PC-3 (cell line): ENCODE results near the gene MAGI1.

Experiments
- EZH2phosphoT487 ChIP-seq: fragments of 300-600 bp; sonication (generic); IDR thresholded peaks from 2 replicates; pipeline ENCODE4 v1.6.1; 2018; ENCODE audit warnings: mild to moderate bottlenecking, antibody characterized with exemption, low read length, borderline replicate concordance
- TF ChIP-seq, protein P1 (sequence below): fragments of 300-600 bp; sonication (generic); conservative IDR thresholded peaks from 2 replicates; pipeline ENCODE4 v1.5.1; 2017; ENCODE audit warnings: antibody characterized with exemption, low read depth, mild to moderate bottlenecking, low read length

- TF ChIP-seq, protein P1, sequence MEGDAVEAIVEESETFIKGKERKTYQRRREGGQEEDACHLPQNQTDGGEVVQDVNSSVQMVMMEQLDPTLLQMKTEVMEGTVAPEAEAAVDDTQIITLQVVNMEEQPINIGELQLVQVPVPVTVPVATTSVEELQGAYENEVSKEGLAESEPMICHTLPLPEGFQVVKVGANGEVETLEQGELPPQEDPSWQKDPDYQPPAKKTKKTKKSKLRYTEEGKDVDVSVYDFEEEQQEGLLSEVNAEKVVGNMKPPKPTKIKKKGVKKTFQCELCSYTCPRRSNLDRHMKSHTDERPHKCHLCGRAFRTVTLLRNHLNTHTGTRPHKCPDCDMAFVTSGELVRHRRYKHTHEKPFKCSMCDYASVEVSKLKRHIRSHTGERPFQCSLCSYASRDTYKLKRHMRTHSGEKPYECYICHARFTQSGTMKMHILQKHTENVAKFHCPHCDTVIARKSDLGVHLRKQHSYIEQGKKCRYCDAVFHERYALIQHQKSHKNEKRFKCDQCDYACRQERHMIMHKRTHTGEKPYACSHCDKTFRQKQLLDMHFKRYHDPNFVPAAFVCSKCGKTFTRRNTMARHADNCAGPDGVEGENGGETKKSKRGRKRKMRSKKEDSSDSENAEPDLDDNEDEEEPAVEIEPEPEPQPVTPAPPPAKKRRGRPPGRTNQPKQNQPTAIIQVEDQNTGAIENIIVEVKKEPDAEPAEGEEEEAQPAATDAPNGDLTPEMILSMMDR, result no peak
- TF ChIP-seq EZH2phosphoT487, result no peak
These were observed 411.7 kb downstream of the MAGI1 start for GRCh38 chr3:65627062-65627461.
